ENCODE measurements around the gene IPO11.
A peak's percentile ranks its signal among the peaks of the same experiment; 100 is the strongest.

The IPO11 gene

GRCh38 chr5:62376064-62376463 is 36.5 kb upstream of the IPO11 start:
- H3K4me3 ChIP-seq = no peak overlapping the region
- no peak for DNase-seq (ENCODE audit: low spot score)
- H3K27ac ChIP-seq = no peak overlapping the region
- no peak for TF ChIP-seq CTCF (IDR thresholded peaks at IDR 0.05)

- no peak overlapping the region for H3K4me3 ChIP-seq
- no peak for DNase-seq (ENCODE audit: low spot score)
- H3K27ac ChIP-seq = no peak overlapping the region
Measured at GRCh38 chr5:62385131-62385530, 27.4 kb upstream of the IPO11 start.

GRCh38 chr5:62385816-62386400 is 26.7 kb upstream of the IPO11 start:
- DNase-seq (ENCODE audit: low spot score) = no peak
- Histone ChIP-seq H3K27ac (no peak overlapping the region), H3K4me3 (no peak overlapping the region)
- no peak for TF ChIP-seq CTCF (IDR thresholded peaks at IDR 0.05)

More at GRCh38 chr5:62385131-62385530, 27.4 kb upstream of the IPO11 start:
- no peak for TF ChIP-seq CTCF (IDR thresholded peaks at IDR 0.05)

GRCh38 chr5:62386824-62387223 is 25.7 kb upstream of the IPO11 start:
- Histone ChIP-seq H3K27ac (no peak overlapping the region), H3K4me3 (no peak overlapping the region)
- TF ChIP-seq CTCF (IDR thresholded peaks at IDR 0.05) = no peak
- DNase-seq (ENCODE audit: low spot score) = no peak

- TF ChIP-seq CTCF (IDR thresholded peaks at IDR 0.05) = no peak
- Histone ChIP-seq H3K4me3 (no peak overlapping the region), H3K27ac (no peak overlapping the region)
- no peak for DNase-seq (ENCODE audit: low spot score)
Measured at GRCh38 chr5:62395210-62395950, 17.2 kb upstream of the IPO11 start.

GRCh38 chr5:62403411-62404250 is 8.9 kb upstream of the IPO11 start, which contains the start of gene DIMT1:
TSS of gene DIMT1 (minus strand) at chr5:62403905. CDS start at chr5:62403772, 133 bp downstream.
- Histone ChIP-seq H3K4me3 (peak within 1 kb of the TSS; percentile 92), H3K27ac (peak within 1 kb of the TSS; percentile 95 to 96)
- DNase-seq (ENCODE audit: low spot score) = peak; percentile 97
- TF ChIP-seq CTCF (IDR thresholded peaks at IDR 0.05) = no peak

Measured in coronary artery (tissue), 2 donors.